GM18951 (cell line): ENCODE results near the gene ATG4C.
"Not testable (repeated sequence)": the region's sequence is repeated elsewhere in the genome, so short reads cannot be mapped to it uniquely, and the experiment has no call there.

Source experiments
- POLR2A ChIP-seq: IDR thresholded peaks from 4 replicates; pipeline ENCODE4 v1.6.1; 2011; ENCODE audit warnings: mild to moderate bottlenecking; ENCODE audit not compliant: insufficient read length, insufficient read depth; ENCODE audit errors: extremely low read depth
- in situ Hi-C: fragments of 300-500 bp; cut with MboI; formaldehyde crosslinking; loops from one replicate; pipeline ENCODE4 v1.12.0; 2022; ENCODE audit warnings: low sequenced_read_pairs, mixed read lengths, inconsistent platforms; ENCODE audit not compliant: unreplicated experiment

The ATG4C gene

GRCh38 chr1:62765981-62766380 is 18.0 kb upstream of the ATG4C start:
- in situ Hi-C loops, result no loop called here
- no peak for TF ChIP-seq POLR2A

GRCh38 chr1:62768551-62768950 is 15.4 kb upstream of the ATG4C start:
- in situ Hi-C loops, result not testable (repeated sequence)

DNA sequence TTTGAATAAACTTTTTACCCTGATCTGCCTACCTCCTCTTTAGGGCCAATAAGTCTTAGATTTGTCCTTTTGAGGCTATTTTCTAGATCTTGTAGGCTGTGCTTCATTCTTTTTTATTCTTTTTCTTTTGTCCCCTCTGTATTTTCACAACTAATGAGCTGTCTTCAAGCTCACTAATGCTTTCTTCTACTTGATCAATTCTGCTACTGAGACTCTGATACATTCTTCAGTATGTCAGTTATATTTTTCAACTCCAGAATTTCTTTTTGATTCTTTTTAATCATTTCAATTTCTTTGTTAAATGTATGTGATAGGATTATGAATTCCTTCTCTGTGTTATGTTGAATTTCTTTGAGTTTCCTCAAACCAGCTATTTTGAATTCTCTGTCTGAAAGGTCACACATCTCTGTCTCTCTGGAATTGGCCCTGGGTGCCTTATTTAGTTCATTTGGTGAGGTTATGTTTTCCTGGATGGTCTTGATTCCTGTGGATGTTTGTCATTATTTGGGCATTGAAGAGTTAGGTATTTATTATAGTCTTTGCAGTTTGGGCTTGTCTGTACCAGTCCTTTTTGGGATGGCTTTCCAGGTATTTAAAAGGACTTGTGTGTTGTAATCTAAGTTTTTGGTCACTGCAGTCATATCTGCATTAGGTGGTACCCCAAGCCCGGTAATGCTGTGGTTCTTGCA is 11.2 kb upstream of the ATG4C start:
- in situ Hi-C loops, result no loop called here
- no peak for TF ChIP-seq POLR2A

DNA sequence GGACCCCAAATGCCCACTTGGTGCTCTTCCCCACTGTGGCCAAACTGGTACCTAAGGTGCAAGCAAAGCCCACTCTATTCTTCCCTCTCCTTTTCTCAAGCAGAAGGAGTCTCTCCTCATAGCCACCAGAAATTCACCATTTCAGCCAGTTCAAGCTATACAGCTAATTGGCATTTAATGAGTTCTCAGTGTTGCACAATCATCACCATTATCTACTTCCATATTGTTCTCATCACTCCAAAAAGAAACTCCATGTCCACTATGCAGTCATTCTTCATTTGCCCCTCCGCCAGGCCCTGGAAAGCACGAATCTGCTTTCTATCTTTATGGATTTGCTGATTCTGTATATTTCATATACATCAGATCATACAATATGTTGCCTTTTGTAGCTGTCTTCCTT is 9.9 kb upstream of the ATG4C start:
- in situ Hi-C loops, result no loop called here

DNA sequence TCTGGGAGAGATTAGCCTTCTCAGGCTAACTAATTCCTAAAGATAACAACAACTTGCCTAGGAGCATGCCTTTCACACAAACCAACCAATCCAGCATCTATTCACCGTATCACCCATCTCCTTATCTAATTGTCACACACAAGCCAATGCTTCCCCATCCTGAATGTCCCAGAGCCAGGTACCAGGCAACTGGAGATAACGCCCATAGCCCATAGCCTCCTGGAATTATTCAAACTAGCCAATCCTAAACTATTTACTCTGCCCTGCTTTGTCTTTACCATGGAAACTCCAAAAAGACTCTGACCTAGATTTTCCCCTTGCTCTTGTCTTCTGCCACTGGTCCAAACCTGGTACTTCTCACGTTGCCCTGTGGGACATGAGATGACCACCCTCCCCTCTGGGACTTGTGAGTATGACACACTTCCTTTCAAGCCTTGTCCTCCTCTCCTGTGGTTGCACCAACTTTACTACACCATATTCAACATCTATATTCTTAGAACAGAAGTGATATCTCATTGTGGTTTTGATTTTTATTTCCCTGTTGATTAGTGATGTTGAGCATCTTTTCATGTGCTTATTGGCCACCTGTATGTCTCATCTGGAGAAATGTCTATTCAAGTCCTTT is 8.8 kb upstream of the ATG4C start:
- in situ Hi-C loops, result no loop called here
- TF ChIP-seq POLR2A, result no peak

More for the DNA sequence above, 9.9 kb upstream of the ATG4C start:
- TF ChIP-seq POLR2A, result no peak

DNA sequence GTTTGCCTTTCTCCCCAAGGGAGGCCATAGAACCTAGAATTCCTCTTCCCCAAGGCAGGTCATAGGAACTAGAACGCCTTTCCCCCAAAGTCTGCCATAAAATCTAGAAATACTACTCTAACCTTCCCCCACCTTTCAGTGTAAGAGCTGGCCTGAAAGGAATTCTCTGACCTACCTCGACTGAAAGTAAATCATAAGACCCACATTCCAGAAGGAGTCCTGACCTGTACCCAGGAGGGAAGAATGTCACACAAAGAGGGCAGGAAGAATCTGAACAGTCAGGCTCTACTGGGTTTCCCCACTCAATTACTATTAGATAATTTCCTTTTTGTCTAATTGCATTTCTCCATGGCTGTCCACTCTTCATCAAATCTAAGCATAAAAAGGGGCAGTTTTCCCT is 5.7 kb upstream of the ATG4C start:
- no peak for TF ChIP-seq POLR2A
- in situ Hi-C loops, result no loop called here

DNA sequence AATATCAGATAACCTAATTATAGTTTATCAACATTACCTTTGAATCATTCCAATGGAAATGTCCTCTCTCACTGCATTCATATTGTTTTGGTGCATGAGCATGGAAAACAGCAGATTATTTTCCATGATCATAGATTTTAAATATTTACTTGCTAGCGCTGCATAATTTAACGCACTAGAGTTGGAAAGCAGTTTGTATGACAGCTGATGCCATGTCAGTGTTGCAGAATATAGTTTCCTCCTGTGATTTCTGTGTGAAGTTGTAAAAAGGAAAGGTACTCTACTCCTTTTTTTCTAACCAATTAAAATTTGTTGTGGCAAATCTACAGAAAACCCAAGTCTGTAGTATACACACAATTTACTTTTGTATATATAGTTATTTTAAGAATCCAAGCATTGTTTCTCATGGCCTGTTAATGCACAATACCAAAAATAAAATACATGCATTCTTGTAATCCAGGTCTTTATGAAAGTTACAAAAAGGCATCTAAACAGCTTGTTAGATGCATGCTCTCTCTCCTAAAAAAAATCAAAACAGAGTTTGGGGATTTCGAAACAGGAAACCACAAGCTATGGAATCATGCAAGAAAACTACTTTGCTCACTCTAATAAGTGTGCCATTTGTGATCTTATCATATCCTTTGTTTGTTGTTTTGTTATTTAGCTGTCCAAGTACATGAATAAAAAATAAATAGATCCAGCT is 1.9 kb upstream of the ATG4C start:
- in situ Hi-C loops, result no loop called here
- TF ChIP-seq POLR2A, result no peak

DNA sequence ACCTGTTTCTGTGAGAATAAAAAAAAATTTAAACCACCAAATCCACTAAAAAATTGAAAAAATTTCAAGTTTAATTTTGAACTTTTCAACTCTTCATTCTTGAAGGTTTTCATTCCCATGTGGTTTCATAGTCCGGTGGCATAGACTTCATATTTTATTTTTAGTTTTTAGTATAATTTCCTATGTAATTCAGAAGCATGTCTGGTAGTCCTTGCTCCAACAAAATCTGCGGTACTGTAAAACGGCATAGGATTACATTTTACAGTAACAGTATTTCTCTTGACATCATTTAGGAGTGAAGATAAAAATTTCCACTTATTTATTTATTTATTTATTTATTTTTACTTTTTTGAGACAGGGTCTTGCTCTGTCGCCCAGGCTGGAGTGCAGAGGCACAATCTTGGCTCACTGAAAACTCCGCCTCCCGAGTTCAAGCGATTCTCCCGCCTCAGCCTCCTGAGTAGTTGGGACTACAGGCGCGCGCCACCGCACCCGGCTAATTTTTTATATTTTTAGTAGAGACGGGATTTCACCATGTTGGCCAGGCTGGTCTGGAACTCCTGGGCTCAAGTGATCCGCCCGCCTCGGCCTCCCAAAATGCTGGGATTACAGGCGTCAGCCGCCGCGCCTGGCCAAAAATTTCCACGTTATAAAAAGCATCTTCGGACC is 1.3 kb upstream of the ATG4C start:
- in situ Hi-C loops, result not testable (repeated sequence)

DNA sequence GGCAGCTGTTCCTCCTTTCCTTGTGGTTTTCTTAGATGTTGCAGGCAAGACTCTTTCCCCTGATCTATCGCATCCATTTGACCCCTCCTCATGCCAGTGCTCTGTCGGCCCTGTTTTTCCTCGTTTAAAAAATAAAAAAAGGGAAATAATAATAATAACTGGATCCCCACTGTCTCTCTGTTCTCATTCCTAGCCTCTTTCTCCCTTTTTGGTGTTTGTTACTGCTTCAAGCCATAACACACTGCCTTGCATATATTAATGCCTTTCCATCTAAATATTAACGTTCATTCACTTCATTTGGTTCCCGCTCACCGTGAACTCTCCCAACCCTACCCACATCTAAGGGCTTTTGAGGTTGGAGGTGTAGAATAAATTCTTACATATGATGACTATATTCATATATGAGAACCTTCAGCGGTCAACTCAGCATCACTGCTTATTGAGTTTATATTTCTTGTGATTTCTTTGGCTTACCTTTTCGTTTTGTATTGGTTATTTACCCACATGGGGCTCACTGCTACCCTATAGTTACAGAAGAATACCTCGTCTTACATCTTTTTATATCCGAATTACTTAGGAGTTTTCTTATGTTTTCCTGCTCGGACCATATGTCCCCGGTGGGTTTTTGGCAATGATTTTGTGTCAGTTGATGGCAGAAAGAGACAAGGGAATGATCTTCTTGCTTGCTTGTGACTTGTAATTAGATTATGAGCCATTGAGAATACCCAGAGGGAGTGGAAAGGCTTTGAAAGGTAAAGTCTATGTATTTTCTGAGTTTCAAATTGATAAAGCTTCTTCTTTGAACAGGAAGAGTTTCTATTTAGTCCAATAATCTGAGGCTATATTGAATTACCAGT is 805 bp downstream of the ATG4C start:
- in situ Hi-C loops, result no loop called here
- TF ChIP-seq POLR2A, result no peak

DNA sequence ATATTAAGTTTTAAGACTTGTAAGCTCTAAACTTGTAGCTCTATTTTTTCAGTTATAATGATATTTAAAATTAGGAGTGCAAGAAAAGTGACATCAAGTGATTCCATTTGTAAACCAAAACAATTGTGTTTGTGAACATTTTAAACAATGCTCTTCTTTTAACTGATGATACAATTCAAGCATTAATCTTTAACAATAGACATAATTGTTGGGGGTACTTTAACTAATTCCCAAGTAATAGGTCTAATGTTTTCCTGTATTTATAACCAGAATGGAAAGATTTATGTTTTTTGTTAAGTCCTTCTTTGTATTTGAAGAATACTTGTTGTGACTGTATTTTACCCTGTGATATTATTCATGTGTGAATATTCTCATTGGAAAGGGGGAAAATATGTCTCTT is 6.8 kb downstream of the ATG4C start:
- TF ChIP-seq POLR2A, result no peak
- in situ Hi-C loops, result no loop called here

DNA sequence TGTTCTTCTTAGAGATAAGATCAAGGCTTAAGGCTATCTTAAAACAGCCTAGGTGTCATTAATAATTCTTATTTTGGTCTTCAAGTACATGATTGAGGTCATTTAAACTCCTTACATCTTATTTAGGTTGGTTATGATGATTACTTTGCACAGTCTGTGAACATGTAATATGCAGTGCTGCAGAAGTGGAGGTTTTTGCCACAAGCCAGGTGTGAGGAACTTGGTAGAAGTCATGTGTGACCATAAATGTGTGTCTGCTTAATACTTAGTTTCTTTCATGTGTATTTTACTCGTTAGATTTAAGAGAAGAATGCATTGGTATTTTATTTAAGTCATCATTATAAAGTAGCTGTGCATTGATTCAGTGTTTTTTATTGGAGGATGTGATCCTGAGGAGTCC is 10.1 kb downstream of the ATG4C start:
- no peak for TF ChIP-seq POLR2A
- in situ Hi-C loops, result no loop called here

- TF ChIP-seq POLR2A, result no peak
- in situ Hi-C loops, result no loop called here
Observed at GRCh38 chr1:62796221-62796620, 12.3 kb downstream of the ATG4C start.

DNA sequence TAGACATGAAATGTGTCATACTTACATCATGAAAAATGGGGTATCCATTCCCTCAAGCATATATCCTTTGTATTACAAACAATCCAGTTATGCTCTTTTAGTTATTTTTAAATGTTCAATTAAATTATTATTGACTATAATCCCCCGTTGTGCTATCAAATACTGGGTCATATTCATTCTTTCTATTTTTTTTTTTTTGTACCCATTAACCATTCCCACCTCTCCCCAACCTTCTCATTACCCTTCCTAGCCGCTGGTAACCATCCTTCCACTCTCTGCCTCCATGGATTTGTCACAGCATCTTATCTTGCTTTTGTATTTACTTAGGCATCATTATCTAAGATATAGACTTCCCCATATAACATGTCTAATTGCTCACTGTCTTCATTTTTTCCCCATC is 15.8 kb downstream of the ATG4C start:
- in situ Hi-C loops, result no loop called here
- TF ChIP-seq POLR2A, result no peak
